ENCODE measurements around the gene C2orf78.

Gene C2orf78

DNA sequence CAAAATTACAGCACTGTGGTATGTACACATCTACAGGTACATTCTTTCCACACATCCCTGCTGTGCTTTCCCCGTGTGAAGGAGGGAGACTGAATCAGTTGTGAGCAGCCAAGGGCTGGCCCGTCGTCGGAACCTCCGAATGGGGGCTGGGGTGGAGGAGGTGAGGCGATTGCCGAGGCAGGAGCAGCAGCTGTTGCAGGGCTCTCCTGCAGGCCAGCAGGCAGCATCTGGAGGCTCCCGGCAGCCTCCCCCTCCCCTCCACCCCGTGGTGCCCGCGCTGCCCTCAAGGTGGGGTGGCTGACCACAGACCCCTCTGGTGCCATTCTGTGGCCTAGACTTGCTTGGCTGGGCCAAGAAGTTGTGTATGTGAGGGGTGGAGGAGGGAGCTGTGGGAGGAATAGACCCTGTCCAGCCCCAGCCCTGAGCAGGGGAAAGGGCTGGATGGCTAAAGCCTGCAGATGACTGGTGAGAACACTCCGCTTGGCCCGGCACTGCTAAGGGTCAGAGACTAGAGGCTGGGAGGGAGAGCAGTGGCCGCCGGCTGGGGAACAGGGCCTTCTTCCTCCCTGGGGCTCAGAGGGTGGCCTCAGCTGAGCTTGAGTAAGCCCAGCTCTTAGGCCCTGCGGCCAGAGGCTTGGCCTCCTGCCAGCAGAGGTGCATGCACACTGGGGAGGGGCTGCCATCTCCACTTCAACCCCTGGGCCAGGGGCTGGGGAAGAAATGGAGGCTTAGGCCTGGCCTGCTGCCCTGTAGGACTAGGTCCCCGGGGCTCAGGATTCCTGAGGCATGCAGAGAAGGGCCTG, 52.4 kb downstream of the C2orf78 start:
- intact Hi-C loops (cut with DNase I) = loop anchor here (5.0 kb wide), 1 partner anchor 91 kb away; the partner anchor contains the start of gene DGUOK
- peak in 2 of 10 donors; percentile 14 to 80 for DNase-seq

DNA sequence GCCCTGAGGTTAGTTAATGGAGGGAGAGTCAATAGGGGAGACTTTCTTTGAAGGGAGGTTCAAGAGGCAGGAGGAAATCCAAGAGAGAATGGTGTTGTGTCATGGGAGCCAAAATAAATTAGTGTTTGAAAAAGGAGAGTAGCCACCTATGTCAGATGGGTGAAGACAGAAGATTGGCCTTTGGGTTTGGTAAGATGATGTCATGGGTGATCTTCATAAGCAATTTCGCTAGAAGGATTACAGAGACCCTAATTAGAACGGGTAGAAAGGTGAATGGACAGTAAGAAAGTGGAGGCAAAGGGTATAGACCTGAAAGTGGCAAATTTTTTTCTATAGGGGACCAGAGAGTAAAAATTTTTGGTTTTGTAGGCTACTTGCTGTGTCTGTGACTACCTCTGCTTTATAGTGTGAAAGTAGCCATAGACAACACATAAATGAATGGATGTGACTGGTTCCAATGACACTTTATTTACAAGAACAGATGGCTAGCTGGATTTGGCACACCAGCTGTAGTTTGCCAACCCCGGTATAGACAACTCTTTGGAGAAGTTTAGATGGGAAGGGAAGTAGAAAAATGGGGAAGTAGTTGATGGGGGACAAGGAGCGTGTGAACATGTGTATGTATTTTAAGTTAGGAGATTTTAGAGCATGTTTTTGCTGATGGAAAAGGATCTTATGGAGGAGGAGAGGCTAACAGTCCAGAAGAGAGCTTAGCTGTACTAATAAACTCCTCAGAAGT, 54.0 kb downstream of the C2orf78 start:
- intact Hi-C loops (cut with DNase I) = loop anchor here (5.0 kb wide), 1 partner anchor 89 kb away; the partner anchor contains the start of gene DGUOK
- no peak for DNase-seq

DNA sequence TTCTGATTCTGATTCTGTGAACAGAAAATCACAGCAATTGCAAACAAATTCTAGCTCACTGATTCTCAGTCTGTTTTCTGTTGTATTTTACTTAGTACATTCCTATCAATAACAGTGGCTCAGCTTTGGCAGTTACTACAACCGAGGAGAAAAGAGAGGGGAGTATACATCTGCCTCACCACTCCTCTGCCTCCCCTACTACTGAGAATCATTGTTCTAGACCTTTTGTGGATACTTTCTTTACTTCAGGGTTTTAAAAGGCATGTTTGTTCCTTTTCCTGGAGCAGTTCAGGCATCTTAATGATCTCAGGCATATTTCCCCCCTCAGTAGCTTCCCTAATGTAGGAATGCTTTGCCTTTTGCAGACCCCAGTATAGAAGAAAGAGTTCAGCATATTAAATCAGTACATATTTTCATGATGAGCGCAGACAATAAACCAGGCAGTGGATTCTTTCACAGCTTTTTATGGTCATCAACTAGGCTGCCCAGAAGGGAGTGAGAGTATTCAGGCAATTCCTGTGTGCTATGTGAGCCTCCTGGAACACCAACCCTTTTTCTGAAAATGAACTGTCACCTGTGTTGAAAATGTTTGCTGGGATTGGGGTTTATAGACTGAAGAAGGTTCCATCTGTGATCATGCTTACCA, 55.0 kb downstream of the C2orf78 start:
- no peak for DNase-seq
- intact Hi-C loops (cut with DNase I) = loop anchor here (5.0 kb wide), 1 partner anchor 88 kb away; the partner anchor contains the start of gene DGUOK

DNA sequence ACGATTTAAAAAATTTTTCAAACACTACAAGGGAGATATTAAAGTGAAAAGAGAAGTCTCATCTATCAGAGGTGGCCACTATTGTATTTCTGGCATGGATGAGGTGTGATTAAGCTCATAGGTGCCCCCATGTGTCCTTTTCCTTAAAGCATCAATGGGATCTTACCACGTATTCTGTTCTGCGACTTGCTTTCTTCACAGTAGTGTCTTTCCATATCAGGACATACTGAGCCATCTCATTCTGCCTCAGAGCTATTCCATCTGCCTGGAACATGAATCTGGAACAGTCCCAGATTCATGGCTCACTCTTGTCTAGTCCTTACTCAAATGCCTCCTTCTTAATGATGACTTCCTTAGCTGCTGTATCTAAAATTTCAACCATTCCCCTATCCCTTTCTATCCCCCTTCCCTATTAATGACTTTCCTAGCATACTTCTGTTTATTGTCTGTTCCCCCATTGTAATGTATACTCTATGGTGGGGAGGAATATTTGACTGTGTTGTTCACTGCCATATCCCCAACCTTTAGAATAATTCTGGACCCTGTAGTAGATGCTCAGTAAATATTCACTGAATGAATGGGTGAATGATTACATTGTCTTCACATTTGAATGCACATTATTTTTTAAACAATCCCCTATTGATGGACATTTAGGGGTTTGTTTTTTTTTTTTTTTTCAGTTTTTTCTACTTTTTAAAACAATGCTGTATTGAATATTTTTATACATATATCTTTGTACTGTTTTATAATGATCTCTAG, 55.8 kb downstream of the C2orf78 start:
- intact Hi-C loops (cut with DNase I) = loop anchor here (5.0 kb wide), 1 partner anchor 87 kb away; the partner anchor contains the start of gene DGUOK
- DNase-seq = no peak

DNA sequence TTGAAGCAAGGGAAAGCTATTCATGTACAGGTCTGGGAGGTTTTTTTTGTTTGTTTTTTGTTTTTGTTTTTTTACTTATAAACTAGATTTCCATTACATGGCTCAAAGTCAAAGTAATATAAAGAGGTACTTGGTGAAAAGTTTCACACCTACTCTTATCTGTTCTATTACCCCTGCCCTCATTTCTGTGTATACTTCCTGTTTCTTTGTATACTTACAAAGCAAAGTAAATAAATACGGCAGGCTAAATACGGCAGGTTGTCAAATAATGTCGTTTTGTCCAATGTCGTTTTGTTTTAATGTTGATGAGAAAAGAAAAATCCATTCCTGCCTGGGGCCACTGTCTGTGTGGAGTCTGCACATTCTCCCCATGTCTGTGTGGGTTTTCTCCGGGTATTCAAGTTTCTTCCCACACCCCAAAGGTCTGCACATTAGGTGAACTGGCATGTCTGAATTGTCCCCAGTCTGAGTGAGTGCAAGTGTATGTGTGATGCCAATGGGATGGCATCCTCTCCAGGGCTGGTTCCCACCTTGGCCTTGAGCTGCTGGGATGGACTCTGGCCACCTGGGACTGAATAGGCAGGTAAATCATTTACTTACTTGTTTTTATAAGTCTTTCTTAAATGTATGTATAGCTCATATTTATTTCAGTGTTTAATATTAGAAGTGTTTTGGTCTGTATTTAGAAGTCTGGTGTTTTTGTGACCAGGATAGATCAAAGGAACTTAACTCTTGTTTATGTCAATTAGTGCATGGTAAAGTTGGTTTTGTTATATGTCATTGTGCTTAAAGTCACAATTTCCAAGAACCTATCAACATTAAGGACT, 58.1 kb downstream of the C2orf78 start:
- intact Hi-C loops (cut with DNase I) = no loop called here
- DNase-seq = no peak

DNA sequence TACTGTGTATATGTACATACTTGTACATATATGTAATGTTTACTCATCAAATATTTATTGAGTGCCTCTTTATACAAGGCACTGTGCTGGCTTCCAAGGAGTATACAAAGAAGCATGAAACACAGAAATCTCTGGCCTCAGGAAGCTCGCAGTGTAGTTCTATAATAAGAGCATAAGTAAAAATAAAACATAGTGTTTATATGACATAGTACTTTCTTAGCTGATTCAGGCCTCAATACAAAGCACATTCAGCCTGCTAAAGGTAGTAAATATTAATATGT, 58.7 kb downstream of the C2orf78 start:
- intact Hi-C loops (cut with DNase I) = no loop called here
- DNase-seq = no peak

DNA sequence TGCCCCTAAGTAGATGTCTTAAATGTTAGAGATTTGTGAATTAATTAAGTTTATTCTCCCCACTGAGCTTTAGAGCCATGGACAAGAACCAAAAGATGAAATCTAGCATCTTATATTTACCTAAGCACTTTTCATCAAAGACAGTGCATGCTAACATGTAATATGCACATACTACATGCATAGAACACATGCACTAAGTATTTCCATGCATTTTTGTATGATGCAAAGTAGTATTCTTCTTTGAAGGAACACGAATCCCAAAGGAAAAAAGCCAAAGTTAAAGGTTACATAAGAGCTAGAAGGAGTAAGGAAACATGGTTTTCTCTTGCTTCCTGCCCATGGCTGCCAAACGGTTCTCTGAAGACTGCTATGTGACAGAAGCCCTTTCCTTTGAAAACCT, 60.1 kb downstream of the C2orf78 start:
- DNase-seq = no peak
- intact Hi-C loops (cut with DNase I) = no loop called here

DNA sequence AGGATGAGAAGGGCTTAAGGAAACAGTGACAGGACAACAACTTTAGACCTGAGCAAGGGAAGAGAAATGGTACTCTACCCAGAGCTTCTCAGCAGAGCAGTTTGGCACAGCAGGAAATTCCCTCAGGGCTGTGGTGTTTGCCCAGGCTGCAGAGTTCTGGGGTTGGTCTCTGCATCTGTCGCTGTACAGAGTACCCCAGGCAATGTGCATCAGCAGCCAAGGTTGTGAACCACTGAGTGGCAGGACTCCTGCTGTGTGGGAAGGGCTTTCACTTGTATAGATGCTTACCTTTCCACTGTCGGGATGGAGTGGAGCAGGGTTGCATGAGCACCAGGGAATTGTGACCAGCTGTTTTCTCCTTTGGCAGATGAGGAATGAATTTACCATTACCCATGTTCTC, 66.0 kb downstream of the C2orf78 start:
- DNase-seq = no peak
- intact Hi-C loops (cut with DNase I) = no loop called here

DNA sequence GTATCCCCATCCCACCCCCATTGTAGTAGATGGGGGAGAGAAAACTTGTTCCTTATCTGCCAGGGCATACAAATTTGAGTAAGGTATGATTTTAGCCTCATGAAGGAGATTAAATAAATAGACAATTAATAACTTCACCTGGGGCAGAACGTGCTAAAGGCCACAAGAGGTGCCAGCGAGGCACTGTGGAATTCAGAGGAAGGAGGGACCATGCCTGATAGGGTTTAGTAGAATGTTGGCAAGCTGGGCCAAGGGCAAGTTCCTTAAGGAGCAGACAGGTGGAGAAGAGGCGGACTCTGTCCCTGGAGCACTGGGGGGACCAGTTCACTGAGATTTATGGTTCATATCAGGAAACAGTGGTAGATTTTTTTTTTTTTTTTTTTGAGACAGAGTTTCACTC, 67.3 kb downstream of the C2orf78 start:
- intact Hi-C loops (cut with DNase I) = no loop called here
- no peak for DNase-seq

DNA sequence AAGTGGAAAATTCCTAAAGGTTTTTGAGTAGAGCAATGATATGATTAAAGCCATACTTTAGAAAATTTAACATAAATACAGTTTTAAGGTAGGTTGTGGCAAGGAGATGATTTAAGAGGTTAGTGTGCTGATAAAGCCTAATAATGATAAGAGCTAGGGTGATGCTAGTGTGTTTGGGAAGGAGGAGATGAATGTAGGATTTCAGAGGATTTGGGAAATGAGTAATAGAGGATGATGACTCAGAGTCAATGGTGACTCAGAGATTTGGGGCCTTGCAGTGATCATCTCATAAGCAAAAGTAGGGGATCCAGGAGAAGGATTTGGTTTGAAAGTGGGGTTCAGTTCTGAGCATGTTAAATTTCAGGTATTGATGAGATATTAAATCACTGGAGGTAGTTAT, 68.0 kb downstream of the C2orf78 start:
- no peak for DNase-seq
- intact Hi-C loops (cut with DNase I) = no loop called here

DNA sequence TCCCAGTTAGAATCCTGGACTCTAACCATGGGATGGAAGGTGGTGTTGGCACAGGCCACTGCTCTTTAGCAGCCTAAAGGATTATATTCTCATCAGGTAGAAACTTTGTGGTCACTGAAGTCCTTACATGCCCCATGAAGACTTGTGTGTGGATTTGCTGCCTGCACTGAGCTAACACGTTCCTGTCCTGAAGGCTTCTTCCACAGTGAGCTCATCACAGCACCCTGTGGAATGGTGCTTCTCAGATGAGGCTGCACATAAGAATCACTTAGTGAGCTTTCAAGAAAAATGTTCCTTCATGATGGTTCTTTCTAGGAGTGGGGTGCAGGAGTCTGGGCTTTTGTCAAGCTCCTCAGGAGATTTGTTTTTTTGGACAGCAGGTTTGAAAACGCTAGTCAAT, 71.5 kb downstream of the C2orf78 start:
- intact Hi-C loops (cut with DNase I) = no loop called here
- no peak for DNase-seq

DNA sequence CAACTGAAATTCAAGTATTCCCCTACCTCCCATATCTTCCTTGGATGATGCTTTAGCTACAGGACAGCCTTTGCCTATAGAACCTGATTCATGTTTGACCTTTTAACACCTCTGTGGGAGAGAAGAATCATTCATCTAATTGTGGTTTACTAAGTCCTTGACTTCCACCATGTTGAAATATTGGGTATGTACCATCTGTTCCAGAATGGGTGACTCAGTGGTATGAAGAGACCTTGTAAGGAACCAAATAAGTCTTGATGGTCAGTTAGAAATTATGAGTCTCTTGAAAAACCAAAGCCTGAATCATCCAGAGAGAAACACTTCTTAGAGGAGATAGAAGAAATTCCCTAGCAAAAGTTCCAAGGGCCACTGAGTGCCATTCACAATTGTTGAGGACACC, 72.2 kb downstream of the C2orf78 start:
- no peak for DNase-seq

DNA sequence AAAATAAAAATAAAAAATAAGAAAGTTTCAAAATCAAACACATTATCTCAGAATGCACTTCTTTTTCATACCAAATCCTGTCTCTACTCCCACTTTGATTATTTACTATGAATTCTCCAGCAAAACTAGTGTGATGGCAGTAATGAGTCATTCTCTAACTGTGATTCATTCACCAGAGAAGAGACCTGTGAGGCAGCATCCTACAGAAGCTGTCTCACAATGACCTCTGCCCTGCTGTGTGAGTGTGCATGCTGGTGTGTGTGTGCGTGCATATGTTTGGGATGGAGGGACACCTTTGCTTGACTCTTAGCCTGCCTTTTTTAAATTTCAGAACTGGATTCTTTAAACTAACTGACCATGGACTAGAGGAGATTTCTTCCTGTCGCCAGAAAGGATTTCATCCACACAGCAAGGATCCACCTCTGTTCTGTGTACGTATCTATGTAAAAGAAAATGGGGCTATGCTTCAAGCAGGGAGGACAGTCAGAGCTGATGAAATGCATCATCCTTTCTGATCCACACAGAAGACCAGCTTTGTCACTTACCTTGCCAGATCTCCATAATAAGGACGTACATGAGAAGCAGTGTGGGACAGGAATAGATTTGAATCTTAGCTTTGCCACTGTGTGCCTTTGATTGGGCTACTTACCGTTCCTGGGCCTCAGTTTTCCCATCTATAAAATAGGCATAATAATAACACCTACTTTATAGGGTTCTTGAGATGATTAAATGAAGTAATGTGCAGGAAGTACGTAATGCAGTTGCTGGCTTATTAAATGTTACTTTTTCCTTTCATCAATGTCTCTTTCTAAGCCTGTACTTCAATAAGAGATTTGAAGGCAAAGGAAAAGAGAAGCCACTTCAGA, 76.0 kb downstream of the C2orf78 start:
- DNase-seq = no peak
- intact Hi-C loops (cut with DNase I) = no loop called here

More for the DNA sequence above, 72.2 kb downstream of the C2orf78 start:
- intact Hi-C loops (cut with DNase I) = no loop called here

DNA sequence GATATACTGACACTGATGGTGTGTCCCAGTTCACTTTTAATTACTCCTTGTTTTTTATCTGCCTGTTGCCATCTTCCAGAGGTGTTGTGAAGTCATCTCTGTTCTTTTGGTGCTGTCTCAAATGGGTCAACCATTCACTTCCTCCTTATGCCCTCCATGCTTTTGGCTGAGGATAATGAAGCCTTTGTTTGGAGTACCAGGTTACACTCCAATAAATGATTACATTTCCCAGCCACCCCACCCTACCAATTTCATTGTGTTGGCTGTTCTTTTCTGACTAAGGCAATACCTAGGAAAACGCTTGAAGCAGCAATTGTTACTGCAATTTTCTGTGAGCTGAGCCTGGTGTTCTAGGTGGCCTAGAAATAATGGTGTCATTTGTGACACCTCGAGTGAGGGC, 79.0 kb downstream of the C2orf78 start:
- no peak for DNase-seq
- intact Hi-C loops (cut with DNase I) = no loop called here
